WTC11 (cell line): Measurements from ENCODE around the gene EPHB6. TPM values are rescaled to one million over a fixed set of nuclear protein-coding genes. Genes with fewer than 3 reads are reported as not detected.

Experiments used
- ATAC-seq: fragments of 200-7000 bp; cut with Tn5 transposase; 2 replicates; pipeline ENCODE4 v1.10.0; 2021; ENCODE audit warnings: mild to moderate bottlenecking, moderate library complexity
- CTCF ChIA-PET: fragments of 300-600 bp; sonication (Branson Sonifier 250); formaldehyde crosslinking; loops from one replicate; lab custom pipeline; 2021; ENCODE audit warnings: antibody characterized with exemption; lab: Charles Lee
- POLR2A ChIA-PET: fragments of 350-600 bp; sonication (Branson Sonifier 250); formaldehyde crosslinking; loops from one replicate; lab custom pipeline; 2021; ENCODE audit warnings: antibody characterized with exemption; lab: Charles Lee
- DNase-seq: peaks from one replicate; pipeline ENCODE4 v3.0.0; 2021; ENCODE audit warnings: low spot score
- H3K27ac Mint-ChIP-seq: 2 replicates; pipeline ENCODE4 v1.8.0; 2021; ENCODE audit warnings: mixed read lengths
- H3K27me3 Mint-ChIP-seq: 2 replicates; pipeline ENCODE4 v1.8.0; 2021; ENCODE audit warnings: low read depth, mild to moderate bottlenecking, moderate library complexity, mixed read lengths
- H3K36me3 Mint-ChIP-seq: 2 replicates; pipeline ENCODE4 v1.8.0; 2021; ENCODE audit warnings: mixed read lengths
- H3K4me1 Mint-ChIP-seq: 2 replicates; pipeline ENCODE4 v1.8.0; 2022; ENCODE audit warnings: mixed read lengths
- H3K4me3 Mint-ChIP-seq: 2 replicates; pipeline ENCODE4 v1.8.0; 2021; ENCODE audit warnings: mild to moderate bottlenecking, moderate library complexity, mixed read lengths
- H3K9me3 Mint-ChIP-seq: 2 replicates; pipeline ENCODE4 v1.8.0; 2021; ENCODE audit warnings: mixed read lengths
- CBFB ChIP-seq: sonication (generic); formaldehyde crosslinking; IDR thresholded peaks from 2 replicates; pipeline ENCODE4 v1.8.1; 2022; ENCODE audit warnings: mild to moderate bottlenecking, low read depth, missing genetic modification reagents
- ETV6 ChIP-seq: sonication (generic); formaldehyde crosslinking; IDR thresholded peaks from 2 replicates; pipeline ENCODE4 v1.8.1; 2022; ENCODE audit warnings: mild to moderate bottlenecking, missing genetic modification reagents
- GABPB1 ChIP-seq: sonication (generic); formaldehyde crosslinking; IDR thresholded peaks from 2 replicates; pipeline ENCODE4 v1.8.1; 2023; ENCODE audit warnings: mild to moderate bottlenecking, missing genetic modification reagents
- KAT7 ChIP-seq: sonication (generic); formaldehyde crosslinking; IDR thresholded peaks from 2 replicates; pipeline ENCODE4 v1.8.1; 2023; ENCODE audit warnings: missing genetic modification reagents, mild to moderate bottlenecking, borderline replicate concordance
- NFYB ChIP-seq: sonication (generic); formaldehyde crosslinking; conservative IDR thresholded peaks from 2 replicates; pipeline ENCODE4 v1.8.0; 2022; ENCODE audit warnings: low read depth, missing genetic modification reagents
- OVOL2 ChIP-seq: fragments of 250-450 bp; sonication (Bioruptor Pico); IDR thresholded peaks from 2 replicates; pipeline ENCODE4 v1.9.0; 2021; ENCODE audit warnings: mild to moderate bottlenecking, borderline replicate concordance
- TP53 ChIP-seq: sonication (generic); formaldehyde crosslinking; IDR thresholded peaks from 2 replicates; pipeline ENCODE4 v1.8.1; 2023; ENCODE audit warnings: mild to moderate bottlenecking, missing genetic modification reagents
- ZNF121 ChIP-seq: sonication (generic); formaldehyde crosslinking; IDR thresholded peaks from 2 replicates; pipeline ENCODE4 v1.8.0; 2023; ENCODE audit warnings: missing genetic modification reagents
- ZNF263 ChIP-seq: sonication (generic); formaldehyde crosslinking; IDR thresholded peaks from 2 replicates; pipeline ENCODE4 v1.8.1; 2022; ENCODE audit warnings: low read depth, mild to moderate bottlenecking, moderate library complexity, missing genetic modification reagents
- ZNF423 ChIP-seq: fragments of 250-450 bp; sonication (Bioruptor Pico); IDR thresholded peaks from 2 replicates; pipeline ENCODE4 v2.1.2; 2022; ENCODE audit warnings: mild to moderate bottlenecking, moderate library complexity
- ZNF671 ChIP-seq: fragments of 250-450 bp; sonication (Bioruptor Pico); IDR thresholded peaks from 2 replicates; pipeline ENCODE4 v1.8.0; 2021; ENCODE audit warnings: mild to moderate bottlenecking
- total RNA-seq: library from RNA; stranded (reverse); gene quantifications from 3 replicates; pipeline ENCODE4 v1.2.3, GENCODE V29; 2021
- TF ChIP-seq, protein P1 (sequence below): sonication (generic); formaldehyde crosslinking; IDR thresholded peaks from 2 replicates; pipeline ENCODE4 v1.8.1; 2023; ENCODE audit warnings: mild to moderate bottlenecking, missing genetic modification reagents, moderate library complexity
- TF ChIP-seq, protein P2 (sequence below): fragments of 200-600 bp; IDR thresholded peaks from 2 replicates; pipeline ENCODE4 v1.8.0; 2022; ENCODE audit warnings: antibody characterized with exemption
- TF ChIP-seq, protein P3 (sequence below): sonication (generic); formaldehyde crosslinking; IDR thresholded peaks from 2 replicates; pipeline ENCODE4 v1.8.0; 2023; ENCODE audit warnings: missing genetic modification reagents
- TF ChIP-seq, protein P4 (sequence below): sonication (generic); formaldehyde crosslinking; conservative IDR thresholded peaks from 2 replicates; pipeline ENCODE4 v1.8.1; 2023; ENCODE audit warnings: mild to moderate bottlenecking, low read depth, missing genetic modification reagents, moderate library complexity
- TF ChIP-seq, protein P5 (sequence below): sonication (generic); formaldehyde crosslinking; IDR thresholded peaks from 2 replicates; pipeline ENCODE4 v1.8.1; 2023; ENCODE audit warnings: mild to moderate bottlenecking, missing genetic modification reagents, moderate library complexity
- TF ChIP-seq, protein P6 (sequence below): sonication (generic); formaldehyde crosslinking; IDR thresholded peaks from 2 replicates; pipeline ENCODE4 v1.8.1; 2023; ENCODE audit warnings: mild to moderate bottlenecking, missing genetic modification reagents
- TF ChIP-seq, protein P7 (sequence below): fragments of 250-450 bp; sonication (Bioruptor Pico); IDR thresholded peaks from 2 replicates; pipeline ENCODE4 v1.9.0; 2021; ENCODE audit warnings: mild to moderate bottlenecking

Gene EPHB6
- total RNA-seq, 1 experiment from 2014 or later: 15.1 TPM

DNA sequence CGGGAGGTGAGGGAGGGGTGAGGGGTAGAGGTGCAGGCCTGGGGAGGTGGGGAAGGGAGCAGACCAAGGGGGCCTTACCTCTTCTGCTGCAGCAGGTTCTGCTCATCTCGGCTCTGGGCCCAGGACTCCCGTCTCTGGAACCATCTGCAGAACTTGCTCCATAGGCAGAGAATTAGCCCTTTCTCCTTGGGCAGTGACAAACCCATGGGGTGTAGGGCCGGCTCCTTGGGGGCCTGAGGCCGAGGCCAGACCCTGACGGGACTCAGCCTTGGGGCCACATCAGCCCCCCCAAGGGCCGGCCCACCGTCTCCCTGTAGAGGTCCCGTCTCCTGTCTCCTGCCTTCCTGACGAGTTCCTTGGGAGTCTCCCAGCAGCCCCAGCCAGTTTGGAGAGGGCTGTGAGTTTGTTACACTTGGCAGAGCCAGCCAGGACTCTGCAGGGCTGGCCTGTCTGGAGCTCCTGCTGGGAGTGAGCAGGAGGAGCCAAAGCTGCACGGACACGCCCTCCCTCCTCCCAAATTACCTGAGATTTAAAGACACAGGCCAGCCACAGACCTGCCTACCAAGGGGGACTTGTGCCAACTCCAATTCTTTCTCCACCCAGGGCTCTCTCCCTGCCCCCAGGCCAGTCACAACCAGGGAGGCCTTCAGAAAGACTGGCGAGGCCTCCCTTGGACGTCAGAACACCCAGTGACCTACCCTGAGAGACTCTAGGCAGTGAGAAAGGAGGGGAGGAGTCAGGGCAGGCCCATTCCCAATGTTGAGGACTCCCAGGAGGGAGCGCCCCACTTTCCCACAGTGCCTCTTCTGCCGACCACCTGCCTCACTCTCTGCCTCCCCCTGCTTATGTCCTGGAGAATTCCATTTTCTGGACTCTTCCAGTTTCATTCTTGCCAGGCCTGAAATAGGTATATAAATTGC, 30.7 kb downstream of the EPHB6 start, which contains the start of gene TRPV6:
Gene TRPV6, minus strand, starts transcription at position 435 of the 920 bp plus-strand sequence.
- ATAC-seq: peak; percentile 92
- Mint-ChIP-seq H3K27ac (no peak within 1 kb of the TSS), H3K27me3 (no peaks in the 10 kb centered on the region; the same call in 1 of the 2 replicates)

DNA sequence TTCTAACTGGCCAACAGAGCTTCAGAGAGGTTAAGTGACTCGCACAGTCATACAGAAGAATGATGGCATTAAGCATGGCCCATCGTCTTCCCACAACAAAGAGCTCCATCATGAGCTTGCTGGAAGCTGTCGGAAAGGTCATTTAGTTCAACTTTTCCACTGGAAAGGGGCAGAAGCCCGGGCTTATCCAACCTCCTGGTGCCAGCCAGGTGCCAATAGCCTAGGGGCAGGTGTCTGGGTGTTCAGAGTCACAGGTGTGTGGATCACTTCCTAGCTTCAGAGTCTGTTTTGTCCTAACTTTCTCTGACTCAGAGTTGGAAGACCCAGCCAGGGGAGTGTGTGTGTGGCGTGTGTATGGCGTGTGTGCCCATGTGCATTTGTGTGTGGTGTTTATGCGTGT, 32.0 kb downstream of the EPHB6 start:
- H3K36me3 Mint-ChIP-seq: no peaks in the 10 kb centered on the region
- ATAC-seq (no peak), DNase-seq (no peak)
- H3K27me3 Mint-ChIP-seq: no peaks in the 10 kb centered on the region; the same call in 1 of the 2 replicates
- H3K9me3 Mint-ChIP-seq: peaks cover 7% of the 10 kb centered on the region
- no peak overlapping the region for H3K27ac Mint-ChIP-seq
- TF ChIP-seq, protein P1, sequence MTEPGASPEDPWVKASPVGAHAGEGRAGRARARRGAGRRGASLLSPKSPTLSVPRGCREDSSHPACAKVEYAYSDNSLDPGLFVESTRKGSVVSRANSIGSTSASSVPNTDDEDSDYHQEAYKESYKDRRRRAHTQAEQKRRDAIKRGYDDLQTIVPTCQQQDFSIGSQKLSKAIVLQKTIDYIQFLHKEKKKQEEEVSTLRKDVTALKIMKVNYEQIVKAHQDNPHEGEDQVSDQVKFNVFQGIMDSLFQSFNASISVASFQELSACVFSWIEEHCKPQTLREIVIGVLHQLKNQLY (CRISPR knock-in tag): no peak
- TF ChIP-seq KAT7 (no peak), ZNF423 (no peak), NFYB (no peak), ZNF671 (no peak), OVOL2 (CRISPR knock-in tag) (no peak), ETV6 (CRISPR knock-in tag) (no peak), CBFB (no peak), ZNF263 (CRISPR knock-in tag) (no peak), GABPB1 (CRISPR knock-in tag) (no peak), TP53 (CRISPR knock-in tag) (no peak)
- TF ChIP-seq, protein P2, sequence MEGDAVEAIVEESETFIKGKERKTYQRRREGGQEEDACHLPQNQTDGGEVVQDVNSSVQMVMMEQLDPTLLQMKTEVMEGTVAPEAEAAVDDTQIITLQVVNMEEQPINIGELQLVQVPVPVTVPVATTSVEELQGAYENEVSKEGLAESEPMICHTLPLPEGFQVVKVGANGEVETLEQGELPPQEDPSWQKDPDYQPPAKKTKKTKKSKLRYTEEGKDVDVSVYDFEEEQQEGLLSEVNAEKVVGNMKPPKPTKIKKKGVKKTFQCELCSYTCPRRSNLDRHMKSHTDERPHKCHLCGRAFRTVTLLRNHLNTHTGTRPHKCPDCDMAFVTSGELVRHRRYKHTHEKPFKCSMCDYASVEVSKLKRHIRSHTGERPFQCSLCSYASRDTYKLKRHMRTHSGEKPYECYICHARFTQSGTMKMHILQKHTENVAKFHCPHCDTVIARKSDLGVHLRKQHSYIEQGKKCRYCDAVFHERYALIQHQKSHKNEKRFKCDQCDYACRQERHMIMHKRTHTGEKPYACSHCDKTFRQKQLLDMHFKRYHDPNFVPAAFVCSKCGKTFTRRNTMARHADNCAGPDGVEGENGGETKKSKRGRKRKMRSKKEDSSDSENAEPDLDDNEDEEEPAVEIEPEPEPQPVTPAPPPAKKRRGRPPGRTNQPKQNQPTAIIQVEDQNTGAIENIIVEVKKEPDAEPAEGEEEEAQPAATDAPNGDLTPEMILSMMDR: no peak
- TF ChIP-seq, protein P3, sequence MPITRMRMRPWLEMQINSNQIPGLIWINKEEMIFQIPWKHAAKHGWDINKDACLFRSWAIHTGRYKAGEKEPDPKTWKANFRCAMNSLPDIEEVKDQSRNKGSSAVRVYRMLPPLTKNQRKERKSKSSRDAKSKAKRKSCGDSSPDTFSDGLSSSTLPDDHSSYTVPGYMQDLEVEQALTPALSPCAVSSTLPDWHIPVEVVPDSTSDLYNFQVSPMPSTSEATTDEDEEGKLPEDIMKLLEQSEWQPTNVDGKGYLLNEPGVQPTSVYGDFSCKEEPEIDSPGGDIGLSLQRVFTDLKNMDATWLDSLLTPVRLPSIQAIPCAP (CRISPR knock-in tag): no peak
- TF ChIP-seq, protein P4, sequence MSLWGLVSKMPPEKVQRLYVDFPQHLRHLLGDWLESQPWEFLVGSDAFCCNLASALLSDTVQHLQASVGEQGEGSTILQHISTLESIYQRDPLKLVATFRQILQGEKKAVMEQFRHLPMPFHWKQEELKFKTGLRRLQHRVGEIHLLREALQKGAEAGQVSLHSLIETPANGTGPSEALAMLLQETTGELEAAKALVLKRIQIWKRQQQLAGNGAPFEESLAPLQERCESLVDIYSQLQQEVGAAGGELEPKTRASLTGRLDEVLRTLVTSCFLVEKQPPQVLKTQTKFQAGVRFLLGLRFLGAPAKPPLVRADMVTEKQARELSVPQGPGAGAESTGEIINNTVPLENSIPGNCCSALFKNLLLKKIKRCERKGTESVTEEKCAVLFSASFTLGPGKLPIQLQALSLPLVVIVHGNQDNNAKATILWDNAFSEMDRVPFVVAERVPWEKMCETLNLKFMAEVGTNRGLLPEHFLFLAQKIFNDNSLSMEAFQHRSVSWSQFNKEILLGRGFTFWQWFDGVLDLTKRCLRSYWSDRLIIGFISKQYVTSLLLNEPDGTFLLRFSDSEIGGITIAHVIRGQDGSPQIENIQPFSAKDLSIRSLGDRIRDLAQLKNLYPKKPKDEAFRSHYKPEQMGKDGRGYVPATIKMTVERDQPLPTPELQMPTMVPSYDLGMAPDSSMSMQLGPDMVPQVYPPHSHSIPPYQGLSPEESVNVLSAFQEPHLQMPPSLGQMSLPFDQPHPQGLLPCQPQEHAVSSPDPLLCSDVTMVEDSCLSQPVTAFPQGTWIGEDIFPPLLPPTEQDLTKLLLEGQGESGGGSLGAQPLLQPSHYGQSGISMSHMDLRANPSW (CRISPR knock-in tag): no peak
- TF ChIP-seq, protein P5, sequence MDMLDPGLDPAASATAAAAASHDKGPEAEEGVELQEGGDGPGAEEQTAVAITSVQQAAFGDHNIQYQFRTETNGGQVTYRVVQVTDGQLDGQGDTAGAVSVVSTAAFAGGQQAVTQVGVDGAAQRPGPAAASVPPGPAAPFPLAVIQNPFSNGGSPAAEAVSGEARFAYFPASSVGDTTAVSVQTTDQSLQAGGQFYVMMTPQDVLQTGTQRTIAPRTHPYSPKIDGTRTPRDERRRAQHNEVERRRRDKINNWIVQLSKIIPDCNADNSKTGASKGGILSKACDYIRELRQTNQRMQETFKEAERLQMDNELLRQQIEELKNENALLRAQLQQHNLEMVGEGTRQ (CRISPR knock-in tag): no peak
- H3K4me3 Mint-ChIP-seq: no peak overlapping the region
- peaks cover 8% of the 10 kb centered on the region for H3K4me1 Mint-ChIP-seq
- ChIA-PET CTCF (interaction anchor here (2.1 kb wide), 2 partner anchors 74 to 328 kb away, joined by 9 to 11 read pairs; no protein-coding TSS in a partner anchor), POLR2A (no interaction called here)

More for the DNA sequence above, 30.7 kb downstream of the EPHB6 start, which contains the start of gene TRPV6:
- CTCF ChIA-PET: interaction anchor here (0.7 to 2.1 kb wide), 9 partner anchors 9 to 330 kb away, joined by 3 to 11 read pairs (median 4); no protein-coding TSS in a partner anchor
- TF ChIP-seq ZNF121 (CRISPR knock-in tag): peak; percentile 73
- no peak for TF ChIP-seq ZNF423
- TF ChIP-seq, protein P6, sequence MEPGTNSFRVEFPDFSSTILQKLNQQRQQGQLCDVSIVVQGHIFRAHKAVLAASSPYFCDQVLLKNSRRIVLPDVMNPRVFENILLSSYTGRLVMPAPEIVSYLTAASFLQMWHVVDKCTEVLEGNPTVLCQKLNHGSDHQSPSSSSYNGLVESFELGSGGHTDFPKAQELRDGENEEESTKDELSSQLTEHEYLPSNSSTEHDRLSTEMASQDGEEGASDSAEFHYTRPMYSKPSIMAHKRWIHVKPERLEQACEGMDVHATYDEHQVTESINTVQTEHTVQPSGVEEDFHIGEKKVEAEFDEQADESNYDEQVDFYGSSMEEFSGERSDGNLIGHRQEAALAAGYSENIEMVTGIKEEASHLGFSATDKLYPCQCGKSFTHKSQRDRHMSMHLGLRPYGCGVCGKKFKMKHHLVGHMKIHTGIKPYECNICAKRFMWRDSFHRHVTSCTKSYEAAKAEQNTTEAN (CRISPR knock-in tag): no peak
- TF ChIP-seq, protein P7, sequence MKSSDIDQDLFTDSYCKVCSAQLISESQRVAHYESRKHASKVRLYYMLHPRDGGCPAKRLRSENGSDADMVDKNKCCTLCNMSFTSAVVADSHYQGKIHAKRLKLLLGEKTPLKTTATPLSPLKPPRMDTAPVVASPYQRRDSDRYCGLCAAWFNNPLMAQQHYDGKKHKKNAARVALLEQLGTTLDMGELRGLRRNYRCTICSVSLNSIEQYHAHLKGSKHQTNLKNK (CRISPR knock-in tag): no peak
- TF ChIP-seq, all 79 proteins: peak for 1
- peak; percentile 71 for DNase-seq
- Mint-ChIP-seq H3K4me1 (peaks cover 8% of the 10 kb centered on the region), H3K4me3 (peak within 1 kb of the TSS; percentile 34; the same call in 1 of the 2 replicates), H3K9me3 (peaks cover 1% of the 10 kb centered on the region; the same call in 1 of the 2 replicates), H3K36me3 (no peaks in the 10 kb centered on the region)
- POLR2A ChIA-PET: no interaction called here
